Measurements from ENCODE around the gene C14orf39.

DNA sequence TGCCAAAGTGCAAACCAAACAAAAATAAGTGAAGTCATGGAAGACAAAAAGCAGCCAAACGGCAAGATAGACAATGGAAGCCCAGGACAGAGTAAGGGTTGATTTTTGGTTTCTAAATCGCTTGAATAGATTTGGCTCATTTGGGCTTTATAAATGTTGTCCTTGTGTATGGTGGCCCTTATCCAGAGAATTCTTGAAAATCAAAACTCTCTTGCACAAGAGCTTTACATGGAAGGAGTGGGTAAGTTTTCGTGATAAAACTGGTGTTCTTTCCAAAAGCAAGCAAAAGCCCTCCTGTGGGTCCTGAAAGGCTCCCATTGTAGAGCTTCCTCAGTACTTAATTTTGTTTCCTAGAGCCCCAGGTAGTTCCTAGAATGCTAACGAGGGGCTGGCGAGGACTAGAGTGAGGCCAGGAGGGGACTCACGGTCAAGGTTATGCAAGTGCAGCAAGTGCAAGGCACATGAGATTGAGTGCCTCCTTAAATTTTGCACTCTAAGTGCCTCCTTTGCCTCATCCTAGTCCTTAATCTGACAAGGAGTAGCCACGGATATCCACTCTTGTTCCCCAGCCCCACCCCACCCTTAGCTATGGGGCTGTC, 27.2 kb upstream of the C14orf39 start:
- TF ChIP-seq, protein P1, sequence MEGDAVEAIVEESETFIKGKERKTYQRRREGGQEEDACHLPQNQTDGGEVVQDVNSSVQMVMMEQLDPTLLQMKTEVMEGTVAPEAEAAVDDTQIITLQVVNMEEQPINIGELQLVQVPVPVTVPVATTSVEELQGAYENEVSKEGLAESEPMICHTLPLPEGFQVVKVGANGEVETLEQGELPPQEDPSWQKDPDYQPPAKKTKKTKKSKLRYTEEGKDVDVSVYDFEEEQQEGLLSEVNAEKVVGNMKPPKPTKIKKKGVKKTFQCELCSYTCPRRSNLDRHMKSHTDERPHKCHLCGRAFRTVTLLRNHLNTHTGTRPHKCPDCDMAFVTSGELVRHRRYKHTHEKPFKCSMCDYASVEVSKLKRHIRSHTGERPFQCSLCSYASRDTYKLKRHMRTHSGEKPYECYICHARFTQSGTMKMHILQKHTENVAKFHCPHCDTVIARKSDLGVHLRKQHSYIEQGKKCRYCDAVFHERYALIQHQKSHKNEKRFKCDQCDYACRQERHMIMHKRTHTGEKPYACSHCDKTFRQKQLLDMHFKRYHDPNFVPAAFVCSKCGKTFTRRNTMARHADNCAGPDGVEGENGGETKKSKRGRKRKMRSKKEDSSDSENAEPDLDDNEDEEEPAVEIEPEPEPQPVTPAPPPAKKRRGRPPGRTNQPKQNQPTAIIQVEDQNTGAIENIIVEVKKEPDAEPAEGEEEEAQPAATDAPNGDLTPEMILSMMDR (IDR thresholded peaks at IDR 0.05) = no peak
- no peak for TF ChIP-seq EZH2 (IDR thresholded peaks at IDR 0.05)

Measured in neural progenitor cell (in vitro differentiated cells).